Upper lobe of left lung (tissue), 4 donors: ENCODE data around the gene NIFK.

ENCODE experiments used
- CTCF ChIP-seq, 6 experiments: fragments of 450-650 bp in 4 of 6; fragments of 200-600 bp in 2 of 6; sonication (generic) in 2 of 6; IDR thresholded peaks; one replicate each; pipeline ENCODE4 v1.5.1; 2016 to 2019; ENCODE audit warnings: antibody characterized with exemption in 6 of 6
- POLR2A ChIP-seq, 4 donors: fragments of 450-650 bp; IDR thresholded peaks; one replicate each; pipeline ENCODE4 v1.5.1; 2016 to 2017; ENCODE audit warnings: antibody characterized with exemption in 4 of 4, mild to moderate bottlenecking in 2 of 4
- POLR2AphosphoS5 ChIP-seq, 2 donors: sonication (generic); formaldehyde crosslinking; IDR thresholded peaks; one replicate each; pipeline ENCODE4 v1.5.1; 2017; ENCODE audit warnings: antibody characterized with exemption in 2 of 2

GRCh38 chr2:121727950-121728349 lies 8.7 kb downstream of the NIFK start:
- TF ChIP-seq CTCF (IDR thresholded peaks at IDR 0.05) (no peak), POLR2A (IDR thresholded peaks at IDR 0.05) (no peak), POLR2AphosphoS5 (IDR thresholded peaks at IDR 0.05) (no peak)
